ENCODE data around the gene CCNK.

The CCNK gene

DNA sequence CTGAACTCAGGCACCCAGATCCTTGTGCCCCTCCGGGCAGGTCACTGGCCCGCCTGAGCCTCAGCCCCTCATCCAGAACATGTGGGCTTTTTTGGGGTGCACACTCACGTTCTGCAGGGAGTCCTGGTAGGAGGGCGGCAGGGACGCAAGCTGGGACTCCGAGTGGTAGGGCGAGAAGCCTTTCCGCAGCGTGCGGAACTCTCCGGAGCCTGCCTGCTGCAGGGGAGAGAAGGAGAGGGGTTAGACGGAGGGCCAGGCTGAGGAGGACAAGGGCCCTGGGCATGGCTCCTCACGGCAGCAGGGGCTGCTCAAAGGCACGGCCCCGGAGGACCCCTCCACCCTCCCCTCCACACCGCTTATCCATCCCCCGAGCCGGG is 40.8 kb downstream of the CCNK start:
- DNase-seq (ENCODE audit: low read depth): no peak
- H3K4me3 ChIP-seq (ENCODE audit: control insufficient read depth, low read depth, low read length): no peak overlapping the region
- TF ChIP-seq CTCF (conservative IDR thresholded peaks at IDR 0.05; ENCODE audit: control insufficient read depth, insufficient read depth, low read depth, low read length): no peak

- peak; percentile 60 for DNase-seq (ENCODE audit: low read depth)
- TF ChIP-seq CTCF (conservative IDR thresholded peaks at IDR 0.05; ENCODE audit: control insufficient read depth, insufficient read depth, low read depth, low read length): no peak
- H3K4me3 ChIP-seq (ENCODE audit: control insufficient read depth, low read depth, low read length): no peak overlapping the region
These were observed 41.3 kb downstream of the CCNK start for GRCh38 chr14:99522457-99522891.

- DNase-seq (ENCODE audit: low read depth): no peak
- no peak for TF ChIP-seq CTCF (conservative IDR thresholded peaks at IDR 0.05; ENCODE audit: control insufficient read depth, insufficient read depth, low read depth, low read length)
- H3K4me3 ChIP-seq (ENCODE audit: control insufficient read depth, low read depth, low read length): no peak overlapping the region
These were observed 41.9 kb downstream of the CCNK start for GRCh38 chr14:99522934-99523703.

DNA sequence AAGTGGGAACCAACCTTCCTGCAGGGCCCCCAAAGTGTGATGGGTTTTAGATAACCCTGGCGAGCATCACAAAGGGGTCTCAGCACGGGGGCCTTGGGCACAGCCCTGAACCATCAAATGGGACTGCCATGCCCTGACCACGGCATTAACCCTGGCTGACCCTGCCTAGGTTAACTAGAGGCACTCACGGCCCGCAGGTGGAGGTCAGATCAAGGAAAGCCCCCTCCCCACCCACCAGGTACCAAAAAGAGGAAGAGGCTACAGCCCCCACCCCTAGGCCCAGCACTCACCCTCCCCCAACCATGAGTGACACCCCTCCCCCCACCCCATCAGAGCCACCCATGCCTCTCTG is 42.5 kb downstream of the CCNK start:
- TF ChIP-seq CTCF (conservative IDR thresholded peaks at IDR 0.05; ENCODE audit: control insufficient read depth, insufficient read depth, low read depth, low read length): no peak
- no peak overlapping the region for H3K4me3 ChIP-seq (ENCODE audit: control insufficient read depth, low read depth, low read length)
- DNase-seq (ENCODE audit: low read depth): no peak

DNA sequence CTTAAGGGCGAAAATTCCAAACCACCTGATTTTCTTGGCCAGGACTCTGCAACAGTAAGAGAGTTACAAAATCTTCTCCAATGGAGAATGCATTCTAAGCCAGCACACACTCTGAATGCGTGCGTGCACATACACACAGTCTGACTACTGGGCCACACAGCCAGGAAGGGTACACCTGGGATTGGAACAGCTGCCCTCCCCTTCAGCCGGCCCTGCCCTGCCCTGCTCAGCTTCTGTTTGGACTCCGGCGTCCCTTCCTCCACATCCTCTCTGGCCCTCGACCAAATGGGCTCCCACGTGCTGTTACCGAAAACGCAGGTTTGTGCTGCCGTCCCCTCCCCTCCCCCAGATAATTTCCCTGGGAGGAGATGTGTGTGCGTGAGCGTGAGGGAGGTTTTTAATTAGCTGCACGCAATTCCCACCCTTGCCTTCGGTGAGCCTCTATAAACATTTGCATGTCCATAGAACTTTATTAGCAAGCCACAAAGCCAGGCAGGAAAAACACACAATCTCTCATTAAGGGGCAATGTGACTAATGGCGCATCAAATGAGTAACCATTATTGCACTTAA is 43.0 kb downstream of the CCNK start:
- H3K4me3 ChIP-seq (ENCODE audit: control insufficient read depth, low read depth, low read length): no peak overlapping the region
- TF ChIP-seq CTCF (conservative IDR thresholded peaks at IDR 0.05; ENCODE audit: control insufficient read depth, insufficient read depth, low read depth, low read length): no peak
- peak; percentile 23 for DNase-seq (ENCODE audit: low read depth)

DNA sequence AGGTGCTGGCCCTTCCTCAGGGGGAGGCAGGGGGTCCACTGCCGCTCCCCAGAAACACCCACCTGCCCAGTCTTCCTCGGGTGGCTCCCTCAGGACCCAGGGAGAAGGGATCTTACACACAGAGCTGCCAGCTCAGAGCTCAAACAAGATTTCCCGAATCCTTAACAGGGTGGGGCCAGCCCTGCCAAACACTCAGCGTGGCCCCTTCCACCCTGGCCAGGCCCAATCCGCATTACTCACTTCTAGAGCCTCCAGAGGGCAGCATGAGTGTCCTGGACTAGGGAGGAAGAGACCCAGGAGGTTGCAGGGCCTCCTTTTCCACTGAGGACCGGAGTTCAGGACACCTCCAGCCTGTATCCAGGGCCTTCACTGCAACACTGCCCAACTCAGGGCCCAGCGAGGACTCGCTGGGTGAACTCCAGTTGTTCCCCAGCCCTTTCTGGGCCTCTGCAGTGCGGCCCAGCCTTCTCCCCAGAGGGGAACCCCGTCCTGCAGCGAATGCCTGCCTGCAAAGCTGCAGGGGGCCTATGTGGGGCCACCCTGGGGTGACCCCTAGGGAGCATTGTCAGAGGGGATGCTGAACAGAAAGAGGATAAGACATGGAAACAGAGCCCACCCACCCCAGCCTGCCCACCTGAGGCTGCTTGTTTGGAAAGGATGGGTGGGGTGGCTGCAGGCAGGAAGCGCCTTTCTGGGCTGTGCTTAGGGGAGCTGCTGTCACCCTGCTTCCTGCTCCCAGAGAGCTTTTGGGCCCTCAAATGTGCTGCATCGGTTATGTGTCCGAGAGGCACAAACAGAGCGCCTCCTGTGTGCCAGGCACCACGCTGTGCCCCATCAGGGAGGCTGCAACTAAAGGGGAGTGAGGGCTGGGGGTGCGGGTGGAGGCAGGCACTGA is 43.8 kb downstream of the CCNK start:
- H3K4me3 ChIP-seq (ENCODE audit: control insufficient read depth, low read depth, low read length): no peak overlapping the region
- DNase-seq (ENCODE audit: low read depth): peak; percentile 48
- TF ChIP-seq CTCF (conservative IDR thresholded peaks at IDR 0.05; ENCODE audit: control insufficient read depth, insufficient read depth, low read depth, low read length): peak; percentile 31
